ENCODE measurements around the gene TGIF1. TPM values are rescaled to one million over a fixed set of nuclear protein-coding genes. Genes with fewer than 3 reads are reported as not detected.

The TGIF1 gene
- total RNA-seq, 1 experiment from 2014 or later: 129 TPM

GRCh38 chr18:3442919-3443318, 7.1 kb upstream of the TGIF1 start:
- CTCF ChIA-PET: no interaction called here
- H3K4me1 Mint-ChIP-seq (ENCODE audit: low read depth, unreplicated experiment): peaks cover 22% of the 10 kb centered on the region

GRCh38 chr18:3444296-3444695, 5.7 kb upstream of the TGIF1 start:
- no peak for DNase-seq
- Mint-ChIP-seq H3K9me3 (ENCODE audit: low read depth, unreplicated experiment) (no peaks in the 10 kb centered on the region), H3K4me3 (ENCODE audit: low read depth, unreplicated experiment) (no peak overlapping the region), H3K4me1 (ENCODE audit: low read depth, unreplicated experiment) (peaks cover 22% of the 10 kb centered on the region), H3K27me3 (ENCODE audit: unreplicated experiment) (no peaks in the 10 kb centered on the region), H3K36me3 (ENCODE audit: insufficient read depth, unreplicated experiment) (peaks cover 26% of the 10 kb centered on the region), H3K27ac (ENCODE audit: unreplicated experiment) (no peak overlapping the region)
- TF ChIP-seq CTCF (IDR thresholded peaks at IDR 0.05; ENCODE audit: unreplicated experiment): no peak
- intact Hi-C loops (cut with micrococcal nuclease; ENCODE audit: unreplicated experiment): no loop called here
- CTCF ChIA-PET: interaction anchor here (0.7 kb wide), 1 partner anchor 126 kb away, joined by 7 read pairs; no protein-coding TSS in a partner anchor
- BruUV-seq (replicated peaks): no TSS peak

More at GRCh38 chr18:3442919-3443318, 7.1 kb upstream of the TGIF1 start:
- Mint-ChIP-seq H3K9me3 (ENCODE audit: low read depth, unreplicated experiment) (no peaks in the 10 kb centered on the region), H3K27ac (ENCODE audit: unreplicated experiment) (no peak overlapping the region), H3K27me3 (ENCODE audit: unreplicated experiment) (no peaks in the 10 kb centered on the region), H3K36me3 (ENCODE audit: insufficient read depth, unreplicated experiment) (peaks cover 12% of the 10 kb centered on the region), H3K4me3 (ENCODE audit: low read depth, unreplicated experiment) (no peak overlapping the region)
- TF ChIP-seq CTCF (IDR thresholded peaks at IDR 0.05; ENCODE audit: unreplicated experiment): no peak
- intact Hi-C loops (cut with micrococcal nuclease; ENCODE audit: unreplicated experiment): no loop called here
- no peak for DNase-seq
- BruUV-seq (replicated peaks): no TSS peak

GRCh38 chr18:3444954-3445353, 5.0 kb upstream of the TGIF1 start:
- H3K27ac Mint-ChIP-seq (ENCODE audit: unreplicated experiment): no peak overlapping the region
- H3K27me3 Mint-ChIP-seq (ENCODE audit: unreplicated experiment): no peaks in the 10 kb centered on the region
- BruUV-seq (replicated peaks): no TSS peak
- peaks cover 22% of the 10 kb centered on the region for H3K4me1 Mint-ChIP-seq (ENCODE audit: low read depth, unreplicated experiment)
- peaks cover 32% of the 10 kb centered on the region for H3K36me3 Mint-ChIP-seq (ENCODE audit: insufficient read depth, unreplicated experiment)
- no peak for TF ChIP-seq CTCF (IDR thresholded peaks at IDR 0.05; ENCODE audit: unreplicated experiment)
- H3K4me3 Mint-ChIP-seq (ENCODE audit: low read depth, unreplicated experiment): no peak overlapping the region
- CTCF ChIA-PET: no interaction called here
- intact Hi-C loops (cut with micrococcal nuclease; ENCODE audit: unreplicated experiment): loop anchor here (5.0 kb wide), 1 partner anchor 33 kb away; no protein-coding TSS in a partner anchor
- H3K9me3 Mint-ChIP-seq (ENCODE audit: low read depth, unreplicated experiment): no peaks in the 10 kb centered on the region
- no peak for DNase-seq

GRCh38 chr18:3447068-3447894, 2.7 kb upstream of the TGIF1 start:
- peak overlapping the region; percentile 92 for H3K4me3 Mint-ChIP-seq (ENCODE audit: low read depth, unreplicated experiment)
- no peaks in the 10 kb centered on the region for H3K27me3 Mint-ChIP-seq (ENCODE audit: unreplicated experiment)
- peak overlapping the region; percentile 95 for H3K27ac Mint-ChIP-seq (ENCODE audit: unreplicated experiment)
- TF ChIP-seq CTCF (IDR thresholded peaks at IDR 0.05; ENCODE audit: unreplicated experiment): no peak
- no peaks in the 10 kb centered on the region for H3K9me3 Mint-ChIP-seq (ENCODE audit: low read depth, unreplicated experiment)
- H3K36me3 Mint-ChIP-seq (ENCODE audit: insufficient read depth, unreplicated experiment): peaks cover 56% of the 10 kb centered on the region
- DNase-seq: peak; percentile 43
- CTCF ChIA-PET: interaction anchor here (0.6 to 1.8 kb wide), 12 partner anchors 11 to 279 kb away, joined by 3 to 8 read pairs (median 6); no protein-coding TSS in a partner anchor
- intact Hi-C loops (cut with micrococcal nuclease; ENCODE audit: unreplicated experiment): loop anchor here (2.0 to 5.0 kb wide), 2 partner anchors 35 to 164 kb away; no protein-coding TSS in a partner anchor
- peaks cover 7% of the 10 kb centered on the region for H3K4me1 Mint-ChIP-seq (ENCODE audit: low read depth, unreplicated experiment)
- BruUV-seq (replicated peaks): TSS peak; percentile 0

All from Calu3 (cell line).